ENCODE results near the gene C5orf22. TPM values are rescaled to one million over a fixed set of nuclear protein-coding genes. Genes with fewer than 3 reads are reported as not detected.

C5orf22 gene
- total RNA-seq, 4 donors from 2014 or later: 8.9 to 15.6 (median 12.2) TPM

- TF ChIP-seq POLR2A (IDR thresholded peaks at IDR 0.05): no peak
- TF ChIP-seq, protein P1, sequence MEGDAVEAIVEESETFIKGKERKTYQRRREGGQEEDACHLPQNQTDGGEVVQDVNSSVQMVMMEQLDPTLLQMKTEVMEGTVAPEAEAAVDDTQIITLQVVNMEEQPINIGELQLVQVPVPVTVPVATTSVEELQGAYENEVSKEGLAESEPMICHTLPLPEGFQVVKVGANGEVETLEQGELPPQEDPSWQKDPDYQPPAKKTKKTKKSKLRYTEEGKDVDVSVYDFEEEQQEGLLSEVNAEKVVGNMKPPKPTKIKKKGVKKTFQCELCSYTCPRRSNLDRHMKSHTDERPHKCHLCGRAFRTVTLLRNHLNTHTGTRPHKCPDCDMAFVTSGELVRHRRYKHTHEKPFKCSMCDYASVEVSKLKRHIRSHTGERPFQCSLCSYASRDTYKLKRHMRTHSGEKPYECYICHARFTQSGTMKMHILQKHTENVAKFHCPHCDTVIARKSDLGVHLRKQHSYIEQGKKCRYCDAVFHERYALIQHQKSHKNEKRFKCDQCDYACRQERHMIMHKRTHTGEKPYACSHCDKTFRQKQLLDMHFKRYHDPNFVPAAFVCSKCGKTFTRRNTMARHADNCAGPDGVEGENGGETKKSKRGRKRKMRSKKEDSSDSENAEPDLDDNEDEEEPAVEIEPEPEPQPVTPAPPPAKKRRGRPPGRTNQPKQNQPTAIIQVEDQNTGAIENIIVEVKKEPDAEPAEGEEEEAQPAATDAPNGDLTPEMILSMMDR (IDR thresholded peaks at IDR 0.05): no peak
- no peak overlapping the region for H3K4me3 ChIP-seq (ENCODE audit: low read depth, poor library complexity, severe bottlenecking)
- no peak for DNase-seq (ENCODE audit: low spot score in 2 of 2)
- 28% methylated on average over 3 of the region's 3 CpGs for WGBS, 2 donors
- intact Hi-C loops (cut with DNase I; ENCODE audit: low total_unique reads): loop anchor here (5.0 to 10.0 kb wide), 2 partner anchors 221 to 513 kb away; no protein-coding TSS in a partner anchor
Observed at GRCh38 chr5:31581498-31582099, 49.5 kb downstream of the C5orf22 start.

DNA sequence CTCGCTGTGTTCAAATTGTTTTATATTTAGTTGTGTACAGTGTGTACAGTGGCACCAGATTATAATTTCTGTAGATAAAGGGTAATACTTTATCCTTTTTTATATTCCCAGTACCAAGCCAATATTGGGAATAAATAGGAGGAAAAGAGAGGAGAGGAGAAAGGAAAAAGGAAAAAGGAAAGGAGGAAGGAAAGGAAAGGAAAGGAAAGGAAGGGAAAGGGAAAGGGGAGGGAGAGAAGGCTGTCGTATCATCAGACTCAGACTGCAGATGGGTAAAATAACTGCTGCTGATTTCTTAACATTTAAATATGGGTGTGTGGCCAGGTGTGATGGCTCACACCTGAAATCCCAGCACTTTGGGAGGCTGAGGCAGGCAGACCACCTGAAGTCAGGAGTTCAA lies 51.0 kb downstream of the C5orf22 start:
- WGBS, 2 donors: 85 to 87% methylated on average over 2 of the region's 2 CpGs
- intact Hi-C loops (cut with DNase I; ENCODE audit: low total_unique reads): loop anchor here (5.0 to 10.0 kb wide), 2 partner anchors 219 to 512 kb away; no protein-coding TSS in a partner anchor
- no peak overlapping the region for H3K4me3 ChIP-seq (ENCODE audit: low read depth, poor library complexity, severe bottlenecking)
- no peak for DNase-seq (ENCODE audit: low spot score in 2 of 2)
- no peak for TF ChIP-seq POLR2A (IDR thresholded peaks at IDR 0.05)
- TF ChIP-seq, protein P1 (IDR thresholded peaks at IDR 0.05): no peak

- no peak overlapping the region for H3K4me3 ChIP-seq (ENCODE audit: low read depth, poor library complexity, severe bottlenecking)
- DNase-seq (ENCODE audit: low spot score in 2 of 2): no peak
- 90 to 93% methylated on average over 3 of the region's 3 CpGs for WGBS, 2 donors
- intact Hi-C loops (cut with DNase I; ENCODE audit: low total_unique reads): loop anchor here (10.0 kb wide), 1 partner anchor 509 kb away; no protein-coding TSS in a partner anchor
- no peak for TF ChIP-seq POLR2A (IDR thresholded peaks at IDR 0.05)
- TF ChIP-seq, protein P1 (IDR thresholded peaks at IDR 0.05): no peak
Observed at GRCh38 chr5:31585166-31585894, 53.2 kb downstream of the C5orf22 start.

DNA sequence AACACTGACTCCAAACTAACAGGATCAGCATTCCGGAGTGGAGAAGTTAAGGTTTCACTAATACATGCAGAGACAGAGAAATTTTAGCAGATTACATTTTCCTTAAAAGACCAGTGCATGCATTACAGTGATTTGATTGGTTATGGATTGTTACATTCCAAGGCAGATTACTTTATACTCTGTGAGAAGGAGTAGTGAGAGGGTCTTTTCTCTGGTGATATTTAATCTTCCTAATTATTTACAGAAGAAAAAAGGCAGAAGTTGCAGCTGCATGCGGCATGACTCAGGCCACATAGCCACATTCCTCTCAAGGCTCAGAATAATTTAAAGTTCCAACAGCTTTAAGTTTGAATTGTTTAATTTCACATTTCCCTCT lies 53.8 kb downstream of the C5orf22 start:
- TF ChIP-seq, protein P1 (IDR thresholded peaks at IDR 0.05): no peak
- TF ChIP-seq POLR2A (IDR thresholded peaks at IDR 0.05): no peak

GRCh38 chr5:31587546-31587945 lies 55.4 kb downstream of the C5orf22 start:
- TF ChIP-seq, protein P1 (IDR thresholded peaks at IDR 0.05): no peak
- TF ChIP-seq POLR2A (IDR thresholded peaks at IDR 0.05): no peak
- DNase-seq (ENCODE audit: low spot score in 2 of 2): no peak
- H3K4me3 ChIP-seq (ENCODE audit: low read depth, poor library complexity, severe bottlenecking): no peak overlapping the region
- intact Hi-C loops (cut with DNase I; ENCODE audit: low total_unique reads): loop anchor here (10.0 kb wide), 1 partner anchor 507 kb away; no protein-coding TSS in a partner anchor
- 89 to 92% methylated on average over 5 of the region's 5 CpGs for WGBS, 2 donors

More for the DNA sequence above, 53.8 kb downstream of the C5orf22 start:
- no peak overlapping the region for H3K4me3 ChIP-seq (ENCODE audit: low read depth, poor library complexity, severe bottlenecking)
- DNase-seq (ENCODE audit: low spot score in 2 of 2): no peak
- WGBS, 2 donors: 71 to 75% methylated on average over 2 of the region's 2 CpGs
- intact Hi-C loops (cut with DNase I; ENCODE audit: low total_unique reads): loop anchor here (10.0 kb wide), 1 partner anchor 509 kb away; no protein-coding TSS in a partner anchor
